CD4-positive, alpha-beta memory T cell (primary cell): ENCODE measurements around the gene ZMYM2. TPM values are rescaled to one million over a fixed set of nuclear protein-coding genes. Genes with fewer than 3 reads are reported as not detected.

Source experiments
- CTCF ChIA-PET: fragments of 350-600 bp; sonication (Branson Sonifier 250); formaldehyde crosslinking; loops from one replicate; lab custom pipeline; 2021; ENCODE audit warnings: inconsistent platforms; ENCODE audit not compliant: partially characterized antibody; lab: Charles Lee
- POLR2A ChIA-PET: fragments of 350-600 bp; sonication (Branson Sonifier 250); formaldehyde crosslinking; loops from one replicate; lab custom pipeline; 2021; ENCODE audit not compliant: partially characterized antibody; lab: Charles Lee
- DNase-seq, 5 donors: peaks; one replicate each; pipeline versions ENCODE4 v3.0.0 to v3.0.0-alpha.2; 2020 to 2022; ENCODE audit warnings: mixed read lengths in 1 of 5
- H3K27ac ChIP-seq: one replicate; pipeline ENCODE4 v1.7.0; 2013; ENCODE audit warnings: low read depth, low read length
- H3K27me3 ChIP-seq: 2 replicates; pipeline ENCODE4 v1.7.0; 2013; ENCODE audit warnings: mild to moderate bottlenecking, low read length, moderate library complexity; ENCODE audit not compliant: insufficient read depth
- H3K36me3 ChIP-seq: 2 replicates; pipeline ENCODE4 v1.7.0; 2013; ENCODE audit warnings: mild to moderate bottlenecking, low read length, moderate library complexity; ENCODE audit not compliant: insufficient read depth
- H3K4me1 ChIP-seq: 2 replicates; pipeline ENCODE4 v1.7.0; 2013; ENCODE audit warnings: mild to moderate bottlenecking, low read length, moderate library complexity; ENCODE audit not compliant: insufficient read depth
- H3K4me3 ChIP-seq, 2 donors: one replicate each; pipeline ENCODE4 v1.7.0; 2013; ENCODE audit warnings: low read length in 2 of 2, mild to moderate bottlenecking in 1 of 2
- H3K9me3 ChIP-seq, 2 donors: one replicate each; pipeline ENCODE4 v1.7.0; 2013; ENCODE audit warnings: low read length in 2 of 2, control low read depth in 1 of 2; ENCODE audit not compliant: control insufficient read depth in 1 of 2
- H3K27ac Mint-ChIP-seq, 7 donors: one replicate each; pipeline ENCODE4 v1.8.0; 2020 to 2021; ENCODE audit warnings: mixed read lengths in 7 of 7, mild to moderate bottlenecking in 6 of 7, inconsistent platforms in 3 of 7, moderate library complexity in 3 of 7
- H3K27me3 Mint-ChIP-seq, 2 donors: one replicate each; pipeline ENCODE4 v1.8.0; 2020 to 2021; ENCODE audit warnings: mixed read lengths in 2 of 2
- H3K36me3 Mint-ChIP-seq, 2 donors: one replicate each; pipeline ENCODE4 v1.8.0; 2020 to 2021; ENCODE audit warnings: mixed read lengths in 2 of 2, inconsistent platforms in 1 of 2, mild to moderate bottlenecking in 1 of 2
- H3K4me1 Mint-ChIP-seq, 4 donors: one replicate each; pipeline ENCODE4 v1.8.0; 2020 to 2021; ENCODE audit warnings: mixed read lengths in 4 of 4, mild to moderate bottlenecking in 1 of 4
- H3K4me3 Mint-ChIP-seq, 8 donors: one replicate each; pipeline ENCODE4 v1.8.0; 2020 to 2021; ENCODE audit warnings: mixed read lengths in 8 of 8, mild to moderate bottlenecking in 7 of 8, moderate library complexity in 6 of 8, inconsistent platforms in 3 of 8
- H3K9me3 Mint-ChIP-seq, 8 donors: one replicate each; pipeline ENCODE4 v1.8.0; 2020 to 2021; ENCODE audit warnings: mixed read lengths in 8 of 8, mild to moderate bottlenecking in 5 of 8, inconsistent platforms in 3 of 8, moderate library complexity in 1 of 8
- intact Hi-C: fragments of 100-400 bp; cut with micrococcal nuclease; formaldehyde crosslinking; loops from one replicate; pipeline ENCODE4 v1.15.1; 2023
- polyA plus RNA-seq, 2 donors: library from polyadenylated mRNA; unstranded; fragments of 300-500 nt; fragmentation: Illumina TruSeq; gene quantifications; one replicate each; pipeline ENCODE4 v1.2.3, GENCODE V29; 2021
- total RNA-seq, 2 experiments: library from RNA; stranded (reverse); gene quantifications; one replicate each; pipeline ENCODE4 v1.2.3, GENCODE V29; 2021

The ZMYM2 gene
- total and polyA plus RNA-seq, 4 experiments from 2014 or later: 7.9 to 110 (median 59.4) TPM

DNA sequence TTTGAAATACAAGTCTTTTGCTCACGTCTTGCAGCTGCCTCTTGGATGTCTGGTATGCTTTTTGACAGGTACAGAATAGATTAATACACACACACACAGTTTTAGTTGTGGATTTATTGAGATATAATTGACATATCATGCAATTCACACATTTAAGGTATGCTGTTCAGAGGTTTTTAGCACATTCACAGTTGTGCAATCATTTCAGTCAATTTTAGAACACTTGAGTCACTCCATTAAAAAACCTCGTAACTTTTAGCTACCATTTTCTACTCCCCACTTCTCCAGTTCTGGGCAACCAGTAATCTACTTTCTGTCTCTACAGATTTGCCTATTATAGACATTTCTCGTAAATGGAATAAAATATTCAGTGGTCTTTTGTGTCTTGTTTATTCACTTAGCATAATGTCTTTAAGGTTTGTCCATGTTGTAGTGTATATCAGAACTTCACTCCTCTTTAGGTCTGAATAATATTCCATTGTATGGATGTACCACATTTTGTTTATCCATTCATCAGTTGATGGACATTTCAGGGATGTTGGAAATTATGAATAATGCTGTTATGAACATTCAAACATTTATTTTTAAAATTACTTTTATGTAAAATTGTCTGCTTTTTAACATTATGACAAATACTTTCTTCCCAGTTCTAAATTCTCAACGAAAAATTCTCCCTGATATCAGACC lies 2.5 kb upstream of the ZMYM2 start:
- Histone ChIP-seq H3K27me3 (no peaks in the 10 kb centered on the region), H3K4me1 (peaks cover 14% of the 10 kb centered on the region), H3K27ac (no peak overlapping the region), H3K9me3 (no peaks in the 10 kb centered on the region), H3K4me3 (no peak overlapping the region), H3K36me3 (peaks cover 4% of the 10 kb centered on the region)
- intact Hi-C loops: loop anchor here (5.0 to 10.0 kb wide), 3 partner anchors 171 to 1649 kb away; partner anchors contain the start of gene MICU2
- POLR2A ChIA-PET: interaction anchor here (0.5 to 2.3 kb wide), 2 partner anchors 92 to 1458 kb away, joined by 4 to 41 read pairs; partner anchors contain the start of gene ZMYM5
- H3K9me3 Mint-ChIP-seq: peaks cover 0 to 4% (median 0%) of the 10 kb centered on the region in 8 donors
- peak overlapping the region in 1 of 8 donors; percentile 30 for H3K4me3 Mint-ChIP-seq
- DNase-seq: no peak
- peaks cover 0 to 1% of the 10 kb centered on the region in 2 donors for H3K27me3 Mint-ChIP-seq
- peak overlapping the region in 1 of 7 donors; percentile 96 for H3K27ac Mint-ChIP-seq
- peaks cover 10 to 24% (median 14%) of the 10 kb centered on the region in 4 donors for H3K4me1 Mint-ChIP-seq
- CTCF ChIA-PET: interaction anchor here (0.8 to 1.4 kb wide), 8 partner anchors 11 to 172 kb away, joined by 3 to 4 read pairs (median 3); no protein-coding TSS in a partner anchor
- H3K36me3 Mint-ChIP-seq: peaks cover 0 to 21% of the 10 kb centered on the region in 2 donors

DNA sequence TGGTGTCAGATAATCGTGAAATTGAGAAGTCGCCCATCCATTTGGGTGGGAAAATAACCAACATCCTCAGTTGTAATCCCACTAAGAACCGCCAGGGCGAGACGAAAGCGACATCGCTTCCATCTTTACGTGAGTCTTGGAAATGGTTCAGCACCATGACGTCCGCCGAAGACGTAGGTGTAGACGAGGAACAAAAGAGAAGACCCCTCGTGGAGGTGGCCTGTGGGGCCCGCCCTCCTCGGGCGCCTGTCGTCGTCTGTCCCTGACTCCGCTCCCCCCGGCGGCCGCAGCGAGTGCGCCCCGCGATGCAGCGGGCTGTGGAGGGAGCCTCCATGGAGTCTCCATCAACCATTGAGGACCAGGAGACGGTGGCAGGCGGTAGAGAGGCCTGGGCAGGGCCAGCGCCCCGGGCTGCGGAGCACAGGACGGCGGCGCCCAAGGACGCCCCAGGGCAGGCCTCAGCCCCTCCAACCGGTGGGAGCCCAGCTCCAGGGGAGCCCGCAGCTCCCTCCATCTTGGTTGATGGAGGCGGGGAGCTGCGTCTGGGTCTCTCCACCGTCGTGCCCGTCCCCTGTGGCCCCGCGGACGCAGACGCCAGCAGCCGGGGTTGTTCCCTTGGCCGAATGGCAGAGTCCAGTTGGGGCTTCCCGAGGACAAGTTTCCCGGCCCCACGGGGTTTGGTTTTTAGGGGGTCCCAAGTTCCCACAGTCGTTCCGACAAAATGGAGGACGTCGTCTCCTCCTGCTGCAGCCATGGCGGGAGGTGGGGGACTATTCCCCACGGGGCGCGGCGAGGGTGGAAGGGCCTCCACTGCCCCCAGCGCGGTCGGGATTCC lies 990 bp upstream of the ZMYM2 start:
- intact Hi-C loops: loop anchor here (1.0 to 10.0 kb wide), 6 partner anchors 93 to 1647 kb away; partner anchors contain the start of genes MICU2 and PSPC1
- peak overlapping the region; percentile 89 to 96 (median 95) for H3K27ac Mint-ChIP-seq
- peaks cover 10% of the 10 kb centered on the region for H3K36me3 ChIP-seq
- ChIA-PET CTCF (interaction anchor here (0.9 to 1.5 kb wide), 7 partner anchors 11 to 174 kb away, joined by 3 to 5 read pairs (median 3); partner anchors contain the start of gene PSPC1), POLR2A (interaction anchor here (0.7 to 2.3 kb wide), 5 partner anchors 15 to 174 kb away, joined by 3 to 41 read pairs (median 4); partner anchors contain the start of genes PSPC1 and ZMYM5)
- H3K27me3 ChIP-seq: no peaks in the 10 kb centered on the region
- H3K27ac ChIP-seq: peak overlapping the region; percentile 90
- peak overlapping the region; percentile 51 to 57 for H3K4me3 ChIP-seq
- H3K36me3 Mint-ChIP-seq: peaks cover 0 to 33% of the 10 kb centered on the region in 2 donors
- peak overlapping the region; percentile 83 to 93 (median 88) for H3K4me3 Mint-ChIP-seq
- no peaks in the 10 kb centered on the region for H3K9me3 ChIP-seq
- peaks cover 0 to 4% (median 0%) of the 10 kb centered on the region in 8 donors for H3K9me3 Mint-ChIP-seq
- no peaks in the 10 kb centered on the region for H3K27me3 Mint-ChIP-seq
- DNase-seq: peak; percentile 81 to 94 (median 83)
- H3K4me1 ChIP-seq: peaks cover 27% of the 10 kb centered on the region
- H3K4me1 Mint-ChIP-seq: peaks cover 20 to 37% (median 26%) of the 10 kb centered on the region in 4 donors

DNA sequence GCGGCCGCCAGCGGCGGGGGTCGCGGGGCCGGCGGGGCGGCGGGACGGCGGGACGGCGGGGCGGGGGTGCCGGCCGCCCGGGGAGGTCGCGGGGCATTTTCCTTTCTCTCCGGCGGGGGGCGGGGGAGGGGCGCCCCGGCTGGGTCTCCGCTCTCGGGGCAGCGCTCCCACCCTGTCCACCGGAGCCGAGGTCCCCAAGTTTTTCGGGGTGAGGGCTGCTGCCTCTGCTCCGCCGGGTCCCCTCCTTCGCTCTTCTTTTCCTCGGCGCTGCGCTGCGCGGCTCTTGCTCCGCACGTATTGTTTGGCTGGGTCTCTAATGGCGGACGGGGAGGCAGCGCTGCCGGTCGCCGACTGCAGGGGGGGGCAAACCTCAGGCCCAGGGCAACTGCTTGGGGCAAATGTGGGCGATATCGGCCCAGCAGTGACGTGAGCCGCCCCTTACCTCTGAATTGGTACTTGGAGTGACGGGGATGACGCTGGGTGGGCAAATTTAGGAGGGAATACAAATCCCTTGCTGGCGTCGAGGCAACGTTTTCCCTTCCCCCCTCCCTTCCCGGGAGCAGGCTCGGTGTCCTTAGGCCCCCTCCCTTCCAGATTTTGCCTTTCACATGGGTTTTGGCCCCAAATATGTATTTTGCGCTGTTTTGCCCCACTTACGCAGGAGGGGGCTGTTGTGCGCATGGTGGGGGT lies 759 bp downstream of the ZMYM2 start:
- intact Hi-C loops: loop anchor here (5.0 to 10.0 kb wide), 3 partner anchors 168 to 1646 kb away; partner anchors contain the start of gene MICU2
- peak; percentile 69 to 83 (median 70) for DNase-seq
- CTCF ChIA-PET: interaction anchor here (0.7 to 1.2 kb wide), 12 partner anchors 8 to 97 kb away, joined by 3 to 9 read pairs (median 4); partner anchors contain the start of gene ZMYM5
- Histone ChIP-seq H3K9me3 (no peaks in the 10 kb centered on the region), H3K4me1 (peaks cover 45% of the 10 kb centered on the region), H3K27me3 (no peaks in the 10 kb centered on the region), H3K27ac (peak overlapping the region; percentile 90), H3K36me3 (peaks cover 16% of the 10 kb centered on the region), H3K4me3 (peak overlapping the region; percentile 51 to 53)
- Mint-ChIP-seq H3K36me3 (peaks cover 0 to 34% of the 10 kb centered on the region in 2 donors), H3K27ac (peak overlapping the region; percentile 93 to 99 (median 96)), H3K4me1 (peaks cover 20 to 40% (median 30%) of the 10 kb centered on the region in 4 donors), H3K27me3 (no peaks in the 10 kb centered on the region), H3K9me3 (peaks cover 0 to 4% (median 0%) of the 10 kb centered on the region in 8 donors), H3K4me3 (peak overlapping the region; percentile 93 to 98 (median 94))
- POLR2A ChIA-PET: interaction anchor here (0.9 to 1.4 kb wide), 12 partner anchors 8 to 1644 kb away, joined by 3 to 26 read pairs (median 5); partner anchors contain the start of genes MPHOSPH8, PSPC1 and ZMYM5

DNA sequence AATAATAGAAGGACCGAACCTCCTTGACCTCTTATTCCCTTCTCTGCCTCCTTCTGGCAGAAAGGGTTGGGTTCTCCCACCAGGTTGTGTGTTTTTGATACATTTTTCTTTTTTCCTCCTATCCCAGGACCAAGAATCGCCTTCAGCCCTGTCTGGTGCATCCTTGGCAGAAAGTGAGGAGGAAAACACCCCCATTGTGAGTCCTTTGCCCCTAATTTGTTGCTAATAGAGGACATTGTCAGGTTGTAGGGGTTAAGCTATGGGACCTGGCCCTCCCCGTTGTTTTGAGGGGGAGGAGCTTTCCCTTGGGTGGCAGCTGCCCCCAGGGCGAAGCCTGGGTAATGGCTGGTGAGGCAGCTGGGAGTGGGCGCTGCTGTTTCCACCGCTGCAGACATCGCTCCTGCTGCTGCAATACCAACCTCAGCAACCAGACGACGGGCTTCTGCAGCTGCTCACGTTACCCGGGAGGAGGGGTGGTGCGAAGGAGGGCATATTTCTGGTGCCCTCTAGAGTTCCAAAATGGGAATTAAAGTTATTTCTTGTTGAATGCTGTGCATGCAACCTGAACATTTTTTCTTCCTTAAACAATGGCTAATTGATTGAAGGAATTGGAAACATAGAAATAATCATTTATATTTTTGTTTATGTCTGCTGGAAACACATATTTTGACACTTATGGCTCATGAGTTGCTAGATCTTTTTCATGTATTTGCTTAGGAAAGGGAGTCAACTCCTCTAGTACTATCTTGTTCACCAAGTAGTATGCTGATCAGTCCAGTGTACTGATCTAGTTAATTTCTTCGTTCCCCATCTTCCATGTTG lies 1.5 kb downstream of the ZMYM2 start:
- Histone ChIP-seq H3K4me3 (peak overlapping the region; percentile 51 to 53), H3K27ac (peak overlapping the region; percentile 90), H3K9me3 (no peaks in the 10 kb centered on the region), H3K36me3 (peaks cover 16% of the 10 kb centered on the region), H3K4me1 (peaks cover 50% of the 10 kb centered on the region), H3K27me3 (no peaks in the 10 kb centered on the region)
- Mint-ChIP-seq H3K9me3 (peaks cover 0 to 2% (median 0%) of the 10 kb centered on the region in 8 donors), H3K36me3 (peaks cover under 1 to 35% of the 10 kb centered on the region in 2 donors), H3K4me1 (peaks cover 20 to 40% (median 31%) of the 10 kb centered on the region in 4 donors), H3K4me3 (peak overlapping the region; percentile 93 to 98 (median 94)), H3K27me3 (no peaks in the 10 kb centered on the region), H3K27ac (peak overlapping the region; percentile 93 to 99 (median 96))
- DNase-seq: peak; percentile 85 to 94 (median 89)
- ChIA-PET POLR2A (interaction anchor here (0.9 to 1.2 kb wide), 11 partner anchors 8 to 1643 kb away, joined by 3 to 26 read pairs (median 4); partner anchors contain the start of genes MPHOSPH8, PSPC1 and ZMYM5), CTCF (interaction anchor here (0.7 to 1.2 kb wide), 12 partner anchors 9 to 98 kb away, joined by 3 to 9 read pairs (median 4); partner anchors contain the start of gene ZMYM5)
- intact Hi-C loops: loop anchor here (1.0 to 10.0 kb wide), 5 partner anchors 33 to 1645 kb away; partner anchors contain the start of genes MICU2 and MPHOSPH8

DNA sequence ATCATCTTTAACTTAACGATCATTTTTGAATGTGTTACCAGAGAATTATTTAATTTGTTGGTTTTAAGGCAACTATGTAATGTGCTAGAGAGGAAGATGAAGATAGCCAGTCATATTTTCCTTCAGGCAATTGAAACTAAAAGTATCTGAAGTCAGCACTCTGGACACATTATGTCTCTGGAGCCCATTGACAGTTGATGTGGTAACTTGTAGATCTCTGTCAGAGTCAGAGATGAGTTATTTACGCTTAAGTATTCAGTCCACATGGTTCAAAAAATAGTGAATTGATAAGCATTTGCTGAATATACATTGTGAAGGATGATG lies 2.1 kb downstream of the ZMYM2 start:
- H3K9me3 ChIP-seq: no peaks in the 10 kb centered on the region
- POLR2A ChIA-PET: interaction anchor here (0.9 to 1.2 kb wide), 9 partner anchors 9 to 327 kb away, joined by 3 to 26 read pairs (median 4); partner anchors contain the start of genes MPHOSPH8, PSPC1 and ZMYM5
- CTCF ChIA-PET: interaction anchor here (1.0 to 1.2 kb wide), 8 partner anchors 8 to 99 kb away, joined by 3 to 9 read pairs (median 6); partner anchors contain the start of gene ZMYM5
- no peak overlapping the region for H3K4me3 ChIP-seq
- intact Hi-C loops: loop anchor here (1.0 kb wide), 2 partner anchors 33 to 327 kb away; partner anchors contain the start of gene MPHOSPH8
- Mint-ChIP-seq H3K4me1 (peaks cover 24 to 46% (median 36%) of the 10 kb centered on the region in 4 donors), H3K9me3 (peaks cover 0 to 2% (median 0%) of the 10 kb centered on the region in 8 donors), H3K36me3 (peaks cover 5 to 40% of the 10 kb centered on the region in 2 donors), H3K27me3 (no peaks in the 10 kb centered on the region), H3K27ac (peak overlapping the region; percentile 83 to 98 (median 96)), H3K4me3 (peak overlapping the region; percentile 93 to 98 (median 94))
- no peaks in the 10 kb centered on the region for H3K27me3 ChIP-seq
- peak in 1 of 5 donors; percentile 14 for DNase-seq
- peak overlapping the region; percentile 90 for H3K27ac ChIP-seq
- peaks cover 55% of the 10 kb centered on the region for H3K4me1 ChIP-seq
- peaks cover 16% of the 10 kb centered on the region for H3K36me3 ChIP-seq
